22Rv1 (cell line): ENCODE results near the gene TTC12.

Experiments used
- ZFX ChIP-seq: fragments of 450-650 bp; IDR thresholded peaks from 2 replicates; pipeline ENCODE4 v1.6.1; 2017; ENCODE audit warnings: antibody characterized with exemption, borderline replicate concordance
- TF ChIP-seq, protein P1 (sequence below): fragments of 450-650 bp; IDR thresholded peaks from 2 replicates; pipeline ENCODE4 v1.5.1; 2017; ENCODE audit warnings: mild to moderate bottlenecking

DNA sequence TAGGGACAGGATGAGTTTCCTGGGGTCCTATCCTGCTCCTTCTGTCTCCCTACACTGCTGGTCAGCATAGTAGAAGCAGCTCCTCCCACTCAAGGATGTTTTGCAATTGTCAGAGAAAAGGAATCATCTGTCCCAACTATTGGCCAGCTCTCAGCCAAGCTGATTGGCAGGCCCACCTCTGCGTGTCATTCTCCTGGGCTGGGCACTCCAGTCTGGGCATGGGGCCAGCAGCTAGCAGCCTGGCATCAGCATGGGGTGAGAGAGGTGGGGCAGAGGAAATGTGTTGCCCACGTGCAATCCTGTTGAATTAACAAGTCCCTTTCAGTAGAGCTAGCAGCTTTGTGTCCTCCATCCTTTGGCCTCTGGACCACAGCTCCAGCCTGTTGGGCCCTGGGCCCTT lies 87.3 kb downstream of the TTC12 start:
- TF ChIP-seq, protein P1, sequence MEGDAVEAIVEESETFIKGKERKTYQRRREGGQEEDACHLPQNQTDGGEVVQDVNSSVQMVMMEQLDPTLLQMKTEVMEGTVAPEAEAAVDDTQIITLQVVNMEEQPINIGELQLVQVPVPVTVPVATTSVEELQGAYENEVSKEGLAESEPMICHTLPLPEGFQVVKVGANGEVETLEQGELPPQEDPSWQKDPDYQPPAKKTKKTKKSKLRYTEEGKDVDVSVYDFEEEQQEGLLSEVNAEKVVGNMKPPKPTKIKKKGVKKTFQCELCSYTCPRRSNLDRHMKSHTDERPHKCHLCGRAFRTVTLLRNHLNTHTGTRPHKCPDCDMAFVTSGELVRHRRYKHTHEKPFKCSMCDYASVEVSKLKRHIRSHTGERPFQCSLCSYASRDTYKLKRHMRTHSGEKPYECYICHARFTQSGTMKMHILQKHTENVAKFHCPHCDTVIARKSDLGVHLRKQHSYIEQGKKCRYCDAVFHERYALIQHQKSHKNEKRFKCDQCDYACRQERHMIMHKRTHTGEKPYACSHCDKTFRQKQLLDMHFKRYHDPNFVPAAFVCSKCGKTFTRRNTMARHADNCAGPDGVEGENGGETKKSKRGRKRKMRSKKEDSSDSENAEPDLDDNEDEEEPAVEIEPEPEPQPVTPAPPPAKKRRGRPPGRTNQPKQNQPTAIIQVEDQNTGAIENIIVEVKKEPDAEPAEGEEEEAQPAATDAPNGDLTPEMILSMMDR = no peak
- TF ChIP-seq ZFX = no peak
